Natural killer cell (primary cell): ENCODE measurements around the gene STX1A. TPM values are rescaled to one million over a fixed set of nuclear protein-coding genes. Genes with fewer than 3 reads are reported as not detected.

Experiments used
- ATAC-seq, 3 donors: fragments of 150-1000 bp in 2 of 3; fragments of 200-7000 bp in 1 of 3; cut with Tn5 transposase; 1 replicate in 1 of 3; 2 replicates in 2 of 3; pipeline ENCODE4 v1.10.0; 2021; ENCODE audit warnings: mild to moderate bottlenecking in 2 of 3, moderate library complexity in 2 of 3
- DNase-seq, 2 donors: peaks; one replicate each; pipeline versions ENCODE4 v3.0.0 to v3.0.0-alpha.2; 2013 to 2021; ENCODE audit warnings: mixed read lengths in 1 of 2
- H3K27ac ChIP-seq: one replicate; pipeline ENCODE4 v1.5.1; 2013; ENCODE audit warnings: mild to moderate bottlenecking, low read length
- H3K27me3 ChIP-seq: one replicate; pipeline ENCODE4 v1.6.1; 2013; ENCODE audit warnings: low read length; ENCODE audit not compliant: control insufficient read depth, insufficient read depth
- H3K36me3 ChIP-seq: one replicate; pipeline ENCODE4 v1.6.1; 2013; ENCODE audit warnings: low read length; ENCODE audit not compliant: control insufficient read depth, insufficient read depth
- H3K4me1 ChIP-seq: one replicate; pipeline ENCODE4 v1.6.1; 2013; ENCODE audit warnings: low read length; ENCODE audit not compliant: control insufficient read depth, insufficient read depth
- H3K4me3 ChIP-seq: one replicate; pipeline ENCODE4 v1.5.1; 2013; ENCODE audit warnings: low read length
- H3K9me3 ChIP-seq: one replicate; pipeline ENCODE4 v1.6.1; 2013; ENCODE audit warnings: low read length; ENCODE audit not compliant: control insufficient read depth, insufficient read depth
- H3K27ac Mint-ChIP-seq, 2 donors: one replicate each; pipeline ENCODE4 v1.8.0; 2022; ENCODE audit warnings: mild to moderate bottlenecking in 2 of 2, mixed read lengths in 2 of 2, moderate library complexity in 1 of 2
- H3K27me3 Mint-ChIP-seq, 2 donors: one replicate each; pipeline ENCODE4 v1.8.0; 2022; ENCODE audit warnings: low read depth in 2 of 2, mixed read lengths in 2 of 2
- H3K36me3 Mint-ChIP-seq: one replicate; pipeline ENCODE4 v1.8.0; 2022; ENCODE audit warnings: mixed read lengths
- H3K4me1 Mint-ChIP-seq, 2 donors: one replicate each; pipeline ENCODE4 v1.8.0; 2022; ENCODE audit warnings: mixed read lengths in 2 of 2
- H3K4me3 Mint-ChIP-seq: one replicate; pipeline ENCODE4 v1.8.0; 2022; ENCODE audit warnings: mild to moderate bottlenecking, moderate library complexity, mixed read lengths
- H3K9me3 Mint-ChIP-seq, 2 donors: one replicate each; pipeline ENCODE4 v1.8.0; 2022; ENCODE audit warnings: mixed read lengths in 2 of 2
- WGBS: methylation state at CpG from one replicate; pipeline ENCODE4 v1.1.7; 2013; ENCODE audit warnings: missing lambda C conversion rate; ENCODE audit not compliant: insufficient coverage; 5-methylcytosine and 5-hydroxymethylcytosine counted together
- intact Hi-C: fragments of 100-400 bp; cut with micrococcal nuclease; formaldehyde crosslinking; loops from one replicate; pipeline ENCODE4 v1.14.2; 2022
- total RNA-seq, 4 donors: library from RNA; stranded (reverse); fragments of 120-200 nt in 1 of 4; gene quantifications; one replicate each; pipeline versions ENCODE4 v1.2.3 to v1.2.4, GENCODE V29; 2013 to 2022
- TF ChIP-seq, protein P1 (sequence below): fragments of 200-600 bp; IDR thresholded peaks from one replicate; pipeline ENCODE4 v1.8.0; 2022; ENCODE audit warnings: antibody characterized with exemption

Gene STX1A
- total RNA-seq, 3 donors from 2014 or later (not counting 1 experiment from before 2014, with no cell fraction given) = 13.2 to 20.4 (median 14.7) TPM

DNA sequence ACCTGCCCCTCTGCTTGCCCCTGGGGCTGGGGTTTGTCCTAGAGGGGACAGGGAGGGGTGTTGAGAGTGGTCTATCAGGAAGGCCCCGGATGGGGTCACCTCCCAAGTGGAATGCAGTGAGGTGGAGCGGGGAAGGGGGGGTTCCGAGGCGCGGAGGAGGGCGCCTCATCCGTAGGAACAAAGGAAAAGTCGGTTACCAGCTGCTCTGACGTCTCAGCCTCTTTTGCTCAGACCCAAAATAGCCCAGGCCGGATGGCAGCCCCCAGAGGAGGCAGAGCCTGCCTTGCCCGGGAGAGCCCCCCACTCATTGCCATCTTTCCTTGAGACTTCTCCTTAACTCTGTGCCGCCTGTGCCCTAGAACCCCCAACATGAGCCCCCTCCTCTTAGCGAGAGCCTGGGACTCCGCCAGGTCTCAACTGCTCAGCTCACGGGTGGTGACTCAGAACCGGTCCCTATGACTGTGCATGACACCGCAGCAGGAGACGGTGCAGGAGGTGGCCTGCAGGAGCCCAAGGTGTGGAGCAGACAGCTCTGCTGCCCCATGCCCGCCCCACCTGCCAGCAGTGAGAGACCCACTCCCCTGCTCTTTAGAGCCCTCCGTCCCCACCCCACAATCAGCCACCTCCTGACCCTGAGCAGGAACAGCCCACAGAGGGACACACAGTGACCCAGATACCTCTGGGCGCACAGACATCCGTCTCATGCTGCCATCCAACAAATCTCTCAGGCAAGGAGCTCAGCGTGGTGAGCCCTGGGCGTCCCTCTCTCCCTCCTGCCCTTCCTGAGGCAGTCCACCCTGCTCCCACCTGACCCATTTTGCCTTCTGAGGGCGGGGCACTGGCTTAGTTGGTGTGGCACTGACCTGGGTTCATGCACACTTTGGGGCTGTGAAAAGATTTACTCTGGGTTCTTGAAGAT lies 13.1 kb downstream of the STX1A start:
- no peaks in the 10 kb centered on the region for H3K27me3 Mint-ChIP-seq
- H3K27me3 ChIP-seq = no peaks in the 10 kb centered on the region
- ATAC-seq = peak in 1 of 3 donors; percentile 32
- H3K4me3 ChIP-seq = no peak overlapping the region
- H3K4me3 Mint-ChIP-seq = no peak overlapping the region
- H3K9me3 Mint-ChIP-seq = no peaks in the 10 kb centered on the region
- H3K4me1 ChIP-seq = peaks cover 14% of the 10 kb centered on the region
- H3K27ac Mint-ChIP-seq = no peak overlapping the region
- H3K9me3 ChIP-seq = no peaks in the 10 kb centered on the region
- no peaks in the 10 kb centered on the region for H3K36me3 Mint-ChIP-seq
- 58% methylated on average over 25 of the region's 25 CpGs for WGBS
- H3K4me1 Mint-ChIP-seq = peaks cover 8 to 25% of the 10 kb centered on the region in 2 donors
- intact Hi-C loops = no loop called here
- DNase-seq = no peak
- no peak overlapping the region for H3K27ac ChIP-seq
- TF ChIP-seq, protein P1, sequence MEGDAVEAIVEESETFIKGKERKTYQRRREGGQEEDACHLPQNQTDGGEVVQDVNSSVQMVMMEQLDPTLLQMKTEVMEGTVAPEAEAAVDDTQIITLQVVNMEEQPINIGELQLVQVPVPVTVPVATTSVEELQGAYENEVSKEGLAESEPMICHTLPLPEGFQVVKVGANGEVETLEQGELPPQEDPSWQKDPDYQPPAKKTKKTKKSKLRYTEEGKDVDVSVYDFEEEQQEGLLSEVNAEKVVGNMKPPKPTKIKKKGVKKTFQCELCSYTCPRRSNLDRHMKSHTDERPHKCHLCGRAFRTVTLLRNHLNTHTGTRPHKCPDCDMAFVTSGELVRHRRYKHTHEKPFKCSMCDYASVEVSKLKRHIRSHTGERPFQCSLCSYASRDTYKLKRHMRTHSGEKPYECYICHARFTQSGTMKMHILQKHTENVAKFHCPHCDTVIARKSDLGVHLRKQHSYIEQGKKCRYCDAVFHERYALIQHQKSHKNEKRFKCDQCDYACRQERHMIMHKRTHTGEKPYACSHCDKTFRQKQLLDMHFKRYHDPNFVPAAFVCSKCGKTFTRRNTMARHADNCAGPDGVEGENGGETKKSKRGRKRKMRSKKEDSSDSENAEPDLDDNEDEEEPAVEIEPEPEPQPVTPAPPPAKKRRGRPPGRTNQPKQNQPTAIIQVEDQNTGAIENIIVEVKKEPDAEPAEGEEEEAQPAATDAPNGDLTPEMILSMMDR = no peak
- peaks cover 2% of the 10 kb centered on the region for H3K36me3 ChIP-seq

DNA sequence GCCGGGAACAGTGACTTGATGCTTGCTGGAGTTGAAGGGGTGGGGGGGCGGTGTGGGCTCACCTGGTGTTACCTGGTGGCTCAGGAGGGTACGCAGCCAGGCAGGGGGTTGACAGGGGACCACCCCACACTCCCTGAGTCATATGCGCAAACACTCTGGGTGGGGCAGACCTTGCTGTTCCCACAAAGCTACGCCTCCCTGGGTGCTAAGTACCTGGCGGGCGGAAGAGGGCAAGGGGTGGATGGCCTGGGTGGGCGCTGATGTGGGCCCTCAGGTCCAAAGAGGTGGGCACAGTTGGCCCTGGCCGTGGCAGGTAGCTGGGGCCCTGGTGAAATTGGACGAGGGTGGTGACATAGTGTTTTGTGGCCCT lies 13.9 kb downstream of the STX1A start:
- 86% methylated on average over 10 of the region's 10 CpGs for WGBS

DNA sequence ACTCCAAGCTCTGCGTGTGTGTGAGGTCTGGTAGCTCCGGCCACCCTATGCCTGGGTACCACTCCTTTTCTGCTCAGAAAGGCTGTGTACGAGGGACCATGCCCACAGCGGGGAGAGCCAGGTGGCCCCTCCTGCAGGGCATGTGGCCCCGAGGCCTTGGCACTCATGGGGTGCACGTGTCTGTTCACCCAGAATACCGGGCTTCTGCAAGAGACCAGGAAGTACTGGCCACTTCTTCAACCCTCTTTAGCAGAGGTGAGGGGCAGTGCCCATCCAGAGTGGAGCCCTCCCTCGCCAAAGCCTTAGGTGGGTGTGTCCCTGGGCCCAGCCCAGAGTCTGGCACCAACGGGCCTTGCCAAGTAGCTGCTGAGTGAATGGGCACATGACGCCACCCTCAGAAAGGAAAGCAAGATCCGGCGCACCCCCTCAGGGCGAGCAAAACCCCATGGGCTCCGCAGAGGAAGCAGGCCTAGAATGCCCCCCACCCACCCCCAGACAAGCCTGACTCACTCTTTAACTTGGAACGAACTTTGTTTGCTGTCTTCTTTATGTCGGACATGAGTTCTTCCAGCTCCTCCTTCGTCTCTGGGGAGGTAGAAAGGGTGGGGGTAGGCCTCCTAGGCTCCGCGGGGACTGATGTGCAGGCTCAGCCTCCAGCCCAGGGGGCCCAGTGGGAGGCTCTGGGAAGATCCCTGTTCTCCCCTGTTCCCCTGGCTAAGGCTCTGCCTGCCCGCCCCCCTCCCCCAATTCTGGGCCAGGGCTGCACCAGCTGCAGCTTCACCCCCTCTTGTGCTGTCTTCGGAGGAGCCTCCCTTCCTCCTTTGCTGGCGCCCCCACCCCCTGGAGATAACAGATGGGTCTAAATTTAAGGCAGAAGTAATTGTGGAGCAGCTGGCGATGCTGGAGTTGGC lies 14.6 kb downstream of the STX1A start:
- Histone ChIP-seq H3K9me3 (no peaks in the 10 kb centered on the region), H3K36me3 (peaks cover 2% of the 10 kb centered on the region), H3K4me1 (peaks cover 14% of the 10 kb centered on the region), H3K27ac (no peak overlapping the region), H3K4me3 (no peak overlapping the region), H3K27me3 (no peaks in the 10 kb centered on the region)
- intact Hi-C loops = no loop called here
- no peak for ATAC-seq
- Mint-ChIP-seq H3K27ac (no peak overlapping the region), H3K9me3 (no peaks in the 10 kb centered on the region), H3K27me3 (no peaks in the 10 kb centered on the region), H3K4me1 (peaks cover 8 to 25% of the 10 kb centered on the region in 2 donors), H3K4me3 (no peak overlapping the region), H3K36me3 (no peaks in the 10 kb centered on the region)
- no peak for DNase-seq
- TF ChIP-seq, protein P1 = no peak
- 83% methylated on average over 23 of the region's 23 CpGs for WGBS

More for the DNA sequence above, 13.9 kb downstream of the STX1A start:
- H3K27me3 ChIP-seq = no peaks in the 10 kb centered on the region
- Mint-ChIP-seq H3K4me1 (peaks cover 8 to 25% of the 10 kb centered on the region in 2 donors), H3K27ac (no peak overlapping the region), H3K9me3 (no peaks in the 10 kb centered on the region), H3K27me3 (no peaks in the 10 kb centered on the region), H3K4me3 (no peak overlapping the region), H3K36me3 (no peaks in the 10 kb centered on the region)
- peaks cover 14% of the 10 kb centered on the region for H3K4me1 ChIP-seq
- H3K9me3 ChIP-seq = no peaks in the 10 kb centered on the region
- ATAC-seq (no peak), DNase-seq (no peak)
- TF ChIP-seq, protein P1 = no peak
- H3K36me3 ChIP-seq = peaks cover 2% of the 10 kb centered on the region
- H3K4me3 ChIP-seq = no peak overlapping the region
- no peak overlapping the region for H3K27ac ChIP-seq
- intact Hi-C loops = no loop called here
